Adrenal gland (tissue), 5 donors: Measurements from ENCODE around the gene MRGPRF.

Experiments used
- POLR2A ChIP-seq, 2 donors: fragments of 450-650 bp; IDR thresholded peaks; one replicate each; pipeline ENCODE4 v1.6.1; 2017; ENCODE audit warnings: antibody characterized with exemption in 2 of 2, mild to moderate bottlenecking in 2 of 2, moderate library complexity in 1 of 2
- TF ChIP-seq, protein P1 (sequence below), 6 experiments: fragments of 450-650 bp in 4 of 6; fragments of 200-600 bp in 2 of 6; sonication (generic) in 1 of 6; IDR thresholded peaks; 1 replicate in 5 of 6; 2 replicates in 1 of 6; pipeline versions ENCODE4 v1.5.1 to v1.8.0; 2016 to 2021; ENCODE audit warnings: antibody characterized with exemption in 6 of 6, mild to moderate bottlenecking in 2 of 6, moderate library complexity in 1 of 6
- donor health status: DM: no; HTN: no; CAD: no.

GRCh38 chr11:68980776-68981065, 32.3 kb downstream of the MRGPRF start, which contains the start of gene MRGPRD:
- TF ChIP-seq POLR2A (IDR thresholded peaks at IDR 0.05): no peak
- TF ChIP-seq, protein P1, sequence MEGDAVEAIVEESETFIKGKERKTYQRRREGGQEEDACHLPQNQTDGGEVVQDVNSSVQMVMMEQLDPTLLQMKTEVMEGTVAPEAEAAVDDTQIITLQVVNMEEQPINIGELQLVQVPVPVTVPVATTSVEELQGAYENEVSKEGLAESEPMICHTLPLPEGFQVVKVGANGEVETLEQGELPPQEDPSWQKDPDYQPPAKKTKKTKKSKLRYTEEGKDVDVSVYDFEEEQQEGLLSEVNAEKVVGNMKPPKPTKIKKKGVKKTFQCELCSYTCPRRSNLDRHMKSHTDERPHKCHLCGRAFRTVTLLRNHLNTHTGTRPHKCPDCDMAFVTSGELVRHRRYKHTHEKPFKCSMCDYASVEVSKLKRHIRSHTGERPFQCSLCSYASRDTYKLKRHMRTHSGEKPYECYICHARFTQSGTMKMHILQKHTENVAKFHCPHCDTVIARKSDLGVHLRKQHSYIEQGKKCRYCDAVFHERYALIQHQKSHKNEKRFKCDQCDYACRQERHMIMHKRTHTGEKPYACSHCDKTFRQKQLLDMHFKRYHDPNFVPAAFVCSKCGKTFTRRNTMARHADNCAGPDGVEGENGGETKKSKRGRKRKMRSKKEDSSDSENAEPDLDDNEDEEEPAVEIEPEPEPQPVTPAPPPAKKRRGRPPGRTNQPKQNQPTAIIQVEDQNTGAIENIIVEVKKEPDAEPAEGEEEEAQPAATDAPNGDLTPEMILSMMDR (IDR thresholded peaks at IDR 0.05): no peak
